PC-9 (cell line): Measurements from ENCODE around the gene UHRF2. TPM values are rescaled to one million over a fixed set of nuclear protein-coding genes. Genes with fewer than 3 reads are reported as not detected.

Source experiments
- BruUV-seq: library from RNA; stranded (reverse); fragments of 400-500 nt; replicated peaks from 2 replicates; lab custom pipeline; 2021; lab: Mats Ljungman, UMichigan
- CTCF ChIA-PET: fragments of 300-600 bp; sonication (Branson Sonifier 250); formaldehyde crosslinking; loops from one replicate; lab custom pipeline; 2022; ENCODE audit warnings: antibody characterized with exemption; lab: Charles Lee
- POLR2A ChIA-PET: fragments of 300-600 bp; sonication (Branson Sonifier 250); formaldehyde crosslinking; loops from one replicate; lab custom pipeline; 2022; ENCODE audit warnings: antibody characterized with exemption; ENCODE audit not compliant: unreplicated experiment; lab: Charles Lee
- DNase-seq, 2 experiments: peaks; one replicate each; pipeline versions ENCODE4 v3.0.0 to v3.0.0-alpha.2; 2015 to 2022; ENCODE audit warnings: mixed read lengths in 1 of 2
- H2AFZ ChIP-seq: fragments of 200-600 bp; sonication (generic); 2 replicates; pipeline ENCODE4 v1.8.1; 2017; ENCODE audit warnings: antibody characterized with exemption
- H3F3A ChIP-seq: fragments of 200-600 bp; sonication (generic); 2 replicates; pipeline ENCODE4 v1.8.1; 2017; ENCODE audit warnings: antibody characterized with exemption, mild to moderate bottlenecking, low read depth; ENCODE audit not compliant: insufficient read depth
- H3K27ac ChIP-seq: fragments of 200-600 bp; sonication (generic); 2 replicates; pipeline ENCODE4 v1.6.1; 2016; ENCODE audit warnings: mixed run types
- H3K27me3 ChIP-seq: fragments of 200-600 bp; sonication (generic); 2 replicates; pipeline ENCODE4 v1.6.1; 2016; ENCODE audit warnings: low read depth, mixed run types; ENCODE audit not compliant: insufficient read depth
- H3K36me3 ChIP-seq: fragments of 200-600 bp; sonication (generic); 2 replicates; pipeline ENCODE4 v1.6.1; 2016; ENCODE audit warnings: low read depth, mixed run types
- H3K4me1 ChIP-seq: fragments of 200-600 bp; sonication (generic); replicated peaks from 2 replicates; pipeline ENCODE4 v1.6.1; 2016; ENCODE audit warnings: mixed run types; ENCODE audit not compliant: insufficient read depth
- H3K4me2 ChIP-seq: fragments of 200-600 bp; sonication (generic); 2 replicates; pipeline ENCODE4 v1.6.1; 2017; ENCODE audit warnings: mixed run types
- H3K4me3 ChIP-seq: fragments of 200-600 bp; sonication (generic); 2 replicates; pipeline ENCODE4 v1.6.1; 2016; ENCODE audit warnings: mixed run types
- H3K79me2 ChIP-seq: fragments of 200-600 bp; sonication (generic); 2 replicates; pipeline ENCODE4 v1.6.1; 2017; ENCODE audit warnings: low read depth, mixed run types
- H3K9me2 ChIP-seq: fragments of 200-600 bp; sonication (generic); 2 replicates; pipeline ENCODE4 v1.8.1; 2017; ENCODE audit warnings: mild to moderate bottlenecking; ENCODE audit not compliant: insufficient read depth
- H3K9me3 ChIP-seq: fragments of 200-600 bp; sonication (generic); 2 replicates; pipeline ENCODE4 v1.8.1; 2016; ENCODE audit warnings: low read depth; ENCODE audit not compliant: insufficient read depth
- H4K20me1 ChIP-seq: fragments of 200-600 bp; sonication (generic); 2 replicates; pipeline ENCODE4 v1.8.1; 2017; ENCODE audit not compliant: insufficient read depth
- CTCF ChIP-seq: fragments of 200-600 bp; sonication (generic); conservative IDR thresholded peaks from 2 replicates; pipeline ENCODE4 v1.6.1; 2017; ENCODE audit warnings: mixed run types, antibody characterized with exemption, mild to moderate bottlenecking, moderate library complexity
- EZH2 ChIP-seq: fragments of 200-600 bp; sonication (generic); IDR thresholded peaks from 2 replicates; pipeline ENCODE4 v1.8.0; 2017; ENCODE audit warnings: antibody characterized with exemption, low read depth
- intact Hi-C: fragments of 100-400 bp; cut with micrococcal nuclease; formaldehyde crosslinking; loops from one replicate; pipeline ENCODE4 v1.10.0; 2022; ENCODE audit not compliant: unreplicated experiment
- total RNA-seq: library from RNA; stranded (reverse); gene quantifications from 2 replicates; pipeline ENCODE4 v1.2.3, GENCODE V29; 2021

The UHRF2 gene
- total RNA-seq, 1 experiment from 2014 or later: 40.9 TPM

- H3K36me3 ChIP-seq: no peaks in the 10 kb centered on the region; the same call in 1 of the 2 replicates
- no peaks in the 10 kb centered on the region for H3F3A ChIP-seq
- H3K9me2 ChIP-seq: no peaks in the 10 kb centered on the region
- peak overlapping the region; percentile 5; the same call in 1 of the 2 replicates for H3K27ac ChIP-seq
- 0 out of 2 replicates have a peak overlapping the region, but pooled peaks have one; percentile 77 for H2AFZ ChIP-seq
- intact Hi-C loops: loop anchor here (5.0 kb wide), 1 partner anchor 343 kb away; the partner anchor contains the start of gene KDM4C
- no peaks in the 10 kb centered on the region for H3K9me3 ChIP-seq
- peak; percentile 2 to 36 for DNase-seq
- TF ChIP-seq CTCF (no peak), EZH2 (no peak)
- peaks cover 11% of the 10 kb centered on the region for H3K4me1 ChIP-seq
- H3K4me3 ChIP-seq: peak overlapping the region; percentile 79
- no peaks in the 10 kb centered on the region for H3K27me3 ChIP-seq
- ChIA-PET CTCF (no interaction called here), POLR2A (no interaction called here)
- peaks cover 58% of the 10 kb centered on the region for H3K79me2 ChIP-seq
- peaks cover 26% of the 10 kb centered on the region for H4K20me1 ChIP-seq
- BruUV-seq: no TSS peak
- H3K4me2 ChIP-seq: peak overlapping the region; percentile 80
Observed at GRCh38 chr9:6414247-6414641, 1.2 kb downstream of the UHRF2 start.

- H3K9me3 ChIP-seq: no peaks in the 10 kb centered on the region
- H3K4me1 ChIP-seq: peaks cover 11% of the 10 kb centered on the region
- no peak for DNase-seq
- H3K4me3 ChIP-seq: peak overlapping the region; percentile 79
- no peak overlapping the region for H2AFZ ChIP-seq
- peaks cover 69% of the 10 kb centered on the region for H3K79me2 ChIP-seq
- H3K36me3 ChIP-seq: no peaks in the 10 kb centered on the region; the same call in 1 of the 2 replicates
- ChIA-PET CTCF (no interaction called here), POLR2A (no interaction called here)
- no peak overlapping the region for H3K27ac ChIP-seq
- peak overlapping the region; percentile 80 for H3K4me2 ChIP-seq
- intact Hi-C loops: no loop called here
- H4K20me1 ChIP-seq: peaks cover 26% of the 10 kb centered on the region
- no peaks in the 10 kb centered on the region for H3K27me3 ChIP-seq
- TF ChIP-seq CTCF (no peak), EZH2 (no peak)
- H3K9me2 ChIP-seq: no peaks in the 10 kb centered on the region
- no peaks in the 10 kb centered on the region for H3F3A ChIP-seq
- no TSS peak for BruUV-seq
Observed at GRCh38 chr9:6415266-6415665, 2.3 kb downstream of the UHRF2 start.

GRCh38 chr9:6417186-6417585 lies 4.2 kb downstream of the UHRF2 start:
- no peaks in the 10 kb centered on the region for H3K9me2 ChIP-seq
- H3F3A ChIP-seq: no peaks in the 10 kb centered on the region
- POLR2A ChIA-PET: no interaction called here
- H3K4me2 ChIP-seq: no peak overlapping the region
- H4K20me1 ChIP-seq: peaks cover 26% of the 10 kb centered on the region
- H3K36me3 ChIP-seq: no peaks in the 10 kb centered on the region; the same call in 1 of the 2 replicates
- intact Hi-C loops: no loop called here
- H3K27me3 ChIP-seq: no peaks in the 10 kb centered on the region
- H3K4me1 ChIP-seq: peaks cover 11% of the 10 kb centered on the region
- H3K27ac ChIP-seq: no peak overlapping the region
- H3K9me3 ChIP-seq: no peaks in the 10 kb centered on the region
- no peak overlapping the region for H2AFZ ChIP-seq
- CTCF ChIA-PET: no interaction called here
- DNase-seq: no peak
- no TSS peak for BruUV-seq
- peaks cover 88% of the 10 kb centered on the region for H3K79me2 ChIP-seq
- no peak overlapping the region for H3K4me3 ChIP-seq
- TF ChIP-seq CTCF (no peak), EZH2 (no peak)
